Stimulated activated CD8-positive, alpha-beta memory T cell treated with anti-CD3 and anti-CD28 coated beads, Interleukin-4, amount 100 ng/mL, for 24 hours (primary cell): ENCODE data around the gene CCM2.
A peak's percentile ranks its signal among the peaks of the same experiment; 100 is the strongest.

Experiments used
- DNase-seq: peaks from one replicate; pipeline ENCODE4 v3.0.0-alpha.2; 2020; ENCODE audit warnings: low read depth

The CCM2 gene

GRCh38 chr7:44969049-44969700 is 30.8 kb upstream of the CCM2 start:
- DNase-seq: no peak

- no peak for DNase-seq
These were observed 30.1 kb upstream of the CCM2 start for GRCh38 chr7:44969701-44970522.

DNA sequence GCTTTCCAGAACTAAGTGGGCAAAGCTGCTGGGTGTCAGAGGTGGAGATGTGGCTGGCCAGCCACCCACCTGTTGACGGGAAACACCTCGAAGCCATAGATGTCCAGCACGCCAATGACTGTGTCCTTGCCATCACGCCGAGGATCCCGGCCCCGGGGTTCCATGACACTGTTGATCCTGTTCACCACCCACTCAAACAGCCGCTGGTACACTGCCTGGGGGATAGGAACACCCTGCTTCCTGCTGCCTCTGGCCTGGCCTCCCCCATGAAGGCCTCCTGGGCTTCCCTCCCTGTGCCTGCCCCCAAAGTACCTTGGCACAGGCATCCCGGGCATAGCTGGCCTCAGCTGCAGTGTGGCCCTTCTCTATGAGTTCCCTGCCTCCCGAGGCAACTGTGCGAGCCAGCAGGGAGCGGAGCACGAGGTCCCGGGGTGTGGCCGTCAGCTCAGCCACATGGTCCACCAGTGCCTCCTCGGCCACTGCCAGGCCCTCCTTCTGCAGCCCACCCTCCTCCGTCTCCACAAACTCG is 29.4 kb upstream of the CCM2 start:
- DNase-seq: no peak

GRCh38 chr7:44971188-44971901 is 28.7 kb upstream of the CCM2 start:
- DNase-seq: no peak

DNA sequence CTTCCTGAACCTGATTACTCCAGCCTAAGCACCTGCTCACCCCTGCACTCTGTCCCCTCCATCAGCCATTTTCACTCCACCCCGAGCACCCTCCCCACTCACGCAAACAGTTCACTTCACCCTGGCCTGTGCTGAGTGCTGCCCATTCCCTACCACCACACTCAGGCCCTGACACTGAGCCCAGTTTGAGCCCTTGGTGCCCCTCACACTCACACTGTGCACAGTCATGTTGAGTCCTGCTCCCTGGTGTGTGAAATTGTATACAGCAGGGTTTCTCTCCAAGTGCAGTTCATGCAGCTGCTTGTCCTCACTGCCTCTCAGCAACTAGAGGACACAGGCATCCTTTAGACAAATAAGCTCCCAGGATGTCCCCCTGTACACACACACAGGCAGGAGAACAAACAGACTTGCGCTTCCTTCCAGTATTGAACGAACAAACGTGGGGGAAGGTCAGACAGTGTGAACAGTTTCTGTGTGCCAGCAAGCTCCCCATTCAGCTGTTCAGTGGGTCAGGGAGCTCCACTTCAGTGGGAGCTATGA is 28.0 kb upstream of the CCM2 start:
- no peak for DNase-seq

GRCh38 chr7:44972562-44972961 is 27.4 kb upstream of the CCM2 start:
- DNase-seq: no peak

DNA sequence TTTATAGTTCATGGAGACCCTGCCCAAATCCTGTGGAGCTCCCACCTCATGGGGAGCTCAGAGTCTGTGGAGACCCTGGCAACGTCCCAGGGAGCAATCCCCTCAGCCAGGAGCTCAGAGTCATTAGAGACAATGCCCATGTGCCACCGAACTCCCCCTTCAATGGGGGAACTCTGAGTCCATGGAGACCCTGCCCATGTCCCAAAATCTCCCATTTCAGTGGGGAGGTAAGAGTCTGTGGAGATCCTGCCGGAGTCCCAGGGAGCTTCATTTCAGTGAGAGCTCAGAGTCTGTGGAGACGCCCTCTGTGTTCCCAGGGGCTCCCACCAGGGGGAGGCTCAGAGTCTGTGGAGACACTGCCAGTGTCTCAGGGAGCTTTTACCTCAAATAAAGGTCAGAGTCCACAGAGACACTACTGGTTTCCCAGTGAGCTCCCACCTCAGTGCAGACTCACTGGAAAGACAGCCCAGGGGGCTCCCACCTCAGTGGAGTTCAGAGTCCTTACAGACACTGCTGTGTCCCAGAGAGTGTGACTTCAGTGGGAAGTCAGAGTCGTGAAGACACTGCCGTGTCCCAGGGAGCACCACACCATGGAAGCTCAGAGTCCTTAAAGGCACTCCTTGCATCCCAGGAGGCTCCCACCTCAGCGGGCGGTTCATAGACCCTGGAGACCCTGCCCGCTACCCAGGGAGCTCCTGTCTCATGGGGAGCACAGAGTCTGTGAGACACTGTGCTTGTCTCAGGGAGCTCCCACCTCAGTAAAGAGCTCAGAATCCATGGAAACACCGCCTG is 26.2 kb upstream of the CCM2 start:
- no peak for DNase-seq

DNA sequence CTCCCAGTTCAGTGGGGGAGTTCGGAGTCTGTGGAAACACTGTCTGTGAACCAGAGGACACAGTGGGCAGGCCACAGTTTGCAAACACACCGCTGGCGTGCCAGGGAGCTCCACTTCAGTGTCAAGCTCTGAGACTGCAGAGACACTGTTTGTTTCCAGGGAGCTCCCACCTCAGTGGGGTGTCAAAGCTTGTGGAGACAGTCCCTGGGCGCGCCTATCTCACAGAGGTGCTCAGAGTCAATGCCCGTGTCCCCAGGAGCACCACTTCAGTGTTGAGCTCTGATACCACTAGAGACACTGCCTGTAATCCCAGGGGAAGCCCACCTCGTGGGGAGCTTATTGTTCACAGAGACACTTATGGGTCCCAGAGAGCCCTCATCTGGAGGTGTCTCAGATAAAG is 25.5 kb upstream of the CCM2 start:
- no peak for DNase-seq

DNA sequence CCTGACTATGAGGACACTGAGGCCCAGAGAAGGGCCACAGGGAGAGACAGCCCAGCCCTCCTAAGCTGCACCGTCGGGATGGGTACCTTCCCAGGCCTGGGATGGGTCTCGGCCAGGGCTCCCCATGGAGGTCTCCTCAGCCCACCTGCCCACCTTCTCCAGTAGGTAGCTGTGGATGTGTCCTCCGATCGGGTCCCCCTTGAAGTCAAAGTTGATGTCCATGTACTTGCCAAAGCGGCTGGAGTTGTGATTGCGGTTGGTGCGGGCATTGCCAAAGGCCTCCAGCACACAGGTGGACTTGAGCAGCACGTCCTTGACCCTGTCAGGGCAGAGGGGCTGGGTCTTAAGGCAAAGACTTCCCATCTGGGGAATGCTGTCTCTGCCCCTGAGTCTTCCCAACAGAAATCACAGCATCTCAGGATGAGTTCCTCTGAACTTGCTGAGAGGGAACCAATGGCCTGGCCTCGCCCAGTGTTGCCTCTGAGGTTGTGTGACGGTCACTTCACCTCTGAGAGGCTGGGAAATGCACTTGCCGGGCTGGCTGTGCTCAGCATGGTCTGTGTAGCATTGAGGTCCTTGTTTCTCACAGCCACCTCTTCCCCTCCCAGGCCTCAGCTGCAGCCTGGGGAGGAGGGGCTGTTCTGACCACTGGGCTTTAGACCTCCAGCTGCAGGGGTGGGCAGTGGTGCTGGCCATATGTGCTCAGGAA is 24.5 kb upstream of the CCM2 start:
- DNase-seq: no peak

DNA sequence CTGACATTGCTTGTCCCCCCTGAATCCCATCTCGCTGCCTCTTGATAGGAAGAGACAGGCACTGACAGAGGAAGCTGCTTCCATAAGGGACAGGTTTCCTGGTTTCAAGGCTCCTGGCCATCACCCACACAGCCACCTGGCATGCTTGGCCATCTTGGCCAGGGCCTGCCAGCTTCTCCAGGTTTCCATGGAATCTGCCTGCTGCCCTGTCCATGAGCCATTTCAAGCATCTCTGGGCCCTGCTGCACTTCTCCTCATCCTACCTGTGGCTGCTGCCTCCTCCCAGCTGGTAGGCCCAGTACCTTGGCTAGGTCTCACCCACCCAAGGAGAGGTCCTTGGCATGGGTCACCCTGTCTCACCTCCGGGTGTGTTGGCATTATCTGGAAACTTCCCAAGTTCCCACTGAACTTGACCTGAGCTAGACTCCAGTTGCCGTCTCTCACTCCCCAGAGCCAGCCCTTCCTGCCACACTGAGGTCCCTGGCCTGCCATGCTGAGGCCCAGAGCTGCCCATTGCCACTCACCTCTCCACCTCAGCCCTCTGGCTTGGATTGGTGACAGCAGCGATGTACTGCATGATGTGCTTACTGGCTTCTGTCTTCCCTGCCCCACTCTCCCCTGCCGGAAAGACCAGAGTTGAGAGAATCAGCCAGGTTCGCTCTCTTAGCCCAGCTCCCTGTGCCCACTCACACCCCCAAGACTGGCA is 23.8 kb upstream of the CCM2 start:
- DNase-seq: no peak

- DNase-seq: no peak
These were observed 23.2 kb upstream of the CCM2 start for GRCh38 chr7:44976746-44977196.

GRCh38 chr7:44977304-44977958 is 22.6 kb upstream of the CCM2 start:
- DNase-seq: peak; percentile 70

GRCh38 chr7:44977959-44978335 is 22.1 kb upstream of the CCM2 start:
- DNase-seq: no peak

DNA sequence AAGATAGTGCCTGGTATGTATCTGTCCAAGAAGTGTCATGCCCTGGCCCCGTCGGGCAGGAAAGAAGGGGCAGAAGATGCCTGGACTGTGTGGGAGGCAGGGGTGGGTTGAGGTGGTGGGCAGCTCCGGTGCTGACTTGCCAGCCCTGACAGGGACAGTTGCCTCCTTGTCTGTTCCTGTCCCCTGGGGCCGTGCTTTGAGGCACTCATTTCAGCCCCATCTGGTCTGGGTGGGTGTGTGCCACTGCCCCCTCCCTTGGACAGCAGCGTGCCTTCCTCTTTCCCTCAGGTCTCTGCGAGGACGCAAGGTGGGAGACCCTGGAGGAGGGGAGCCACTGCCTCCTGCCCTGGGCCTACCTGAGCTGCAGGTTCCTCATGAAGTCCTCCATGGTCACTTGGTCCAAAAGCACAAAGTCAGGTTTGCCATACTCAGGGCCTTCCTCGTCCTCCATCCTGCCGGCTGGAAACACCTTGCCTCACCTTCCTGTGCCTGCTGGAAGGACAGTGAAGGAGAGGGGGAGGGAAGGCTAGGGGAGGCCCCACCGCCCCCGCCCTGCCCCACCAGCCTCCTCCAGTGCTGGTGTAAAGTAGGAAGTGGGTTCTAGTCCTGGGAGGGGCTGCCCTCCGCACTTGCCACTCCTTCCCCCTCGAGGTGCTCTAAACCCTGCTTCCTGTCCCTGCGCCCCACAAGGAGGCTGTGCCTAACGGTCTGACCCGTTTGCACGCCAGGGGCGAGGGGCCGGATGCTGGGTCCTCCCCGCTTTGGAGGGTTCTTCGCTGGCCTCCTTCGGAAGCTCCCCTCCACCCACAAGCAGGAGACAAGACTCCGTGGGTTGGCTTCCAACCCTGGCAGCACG is 21.3 kb upstream of the CCM2 start, which contains the start of gene MYO1G:
TSS of gene MYO1G (minus strand) at position 505 of the 856 bp plus-strand sequence. CDS start at position 451, 54 bp downstream.
- DNase-seq: peak; percentile 81

- DNase-seq: no peak
These were observed 20.3 kb upstream of the CCM2 start for GRCh38 chr7:44979481-44980392.

GRCh38 chr7:44980393-44981034 is 19.5 kb upstream of the CCM2 start:
- DNase-seq: peak; percentile 75
